GM18507 (cell line): ENCODE data around the gene C1QTNF6.

Experiments
- DNase-seq: peaks from one replicate; pipeline ENCODE4 v3.0.0; 2011; ENCODE audit warnings: low read depth; ENCODE audit not compliant: insufficient read length; ENCODE audit errors: extremely low spot score
- FAIRE-seq: peaks from 2 replicates; lab custom pipeline; 2011; peaks lifted over from hg19 to GRCh38; lab: Jason Lieb, UNC

The C1QTNF6 gene

GRCh38 chr22:37151401-37151800 lies 36.6 kb downstream of the C1QTNF6 start:
- DNase-seq (no peak), FAIRE-seq (no peak)

DNA sequence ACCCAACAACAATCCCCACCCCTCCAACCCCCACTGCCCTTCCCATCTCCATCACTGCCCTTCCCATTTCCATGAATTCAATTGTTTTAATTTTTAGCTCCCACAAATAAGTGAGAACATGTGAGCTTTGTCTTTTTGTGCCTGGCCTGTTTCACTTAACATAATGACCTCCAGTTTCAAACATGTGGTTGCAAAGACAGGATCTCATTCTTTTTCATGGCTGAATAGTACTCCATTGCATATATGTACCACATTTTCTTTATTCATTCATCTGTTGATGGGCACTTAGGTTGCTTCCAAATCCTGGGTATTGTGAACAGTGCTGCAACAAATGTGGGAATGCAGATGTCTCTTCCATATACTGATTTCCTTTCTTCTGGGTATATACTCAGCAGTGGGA lies 37.3 kb downstream of the C1QTNF6 start:
- FAIRE-seq (peak; percentile 26), DNase-seq (no peak)

- FAIRE-seq, result no peak
These were observed 39.0 kb downstream of the C1QTNF6 start for GRCh38 chr22:37148742-37149665.

GRCh38 chr22:37148031-37148651 lies 39.9 kb downstream of the C1QTNF6 start:
- DNase-seq, result no peak

More at GRCh38 chr22:37148742-37149665, 39.0 kb downstream of the C1QTNF6 start:
- no peak for DNase-seq

DNA sequence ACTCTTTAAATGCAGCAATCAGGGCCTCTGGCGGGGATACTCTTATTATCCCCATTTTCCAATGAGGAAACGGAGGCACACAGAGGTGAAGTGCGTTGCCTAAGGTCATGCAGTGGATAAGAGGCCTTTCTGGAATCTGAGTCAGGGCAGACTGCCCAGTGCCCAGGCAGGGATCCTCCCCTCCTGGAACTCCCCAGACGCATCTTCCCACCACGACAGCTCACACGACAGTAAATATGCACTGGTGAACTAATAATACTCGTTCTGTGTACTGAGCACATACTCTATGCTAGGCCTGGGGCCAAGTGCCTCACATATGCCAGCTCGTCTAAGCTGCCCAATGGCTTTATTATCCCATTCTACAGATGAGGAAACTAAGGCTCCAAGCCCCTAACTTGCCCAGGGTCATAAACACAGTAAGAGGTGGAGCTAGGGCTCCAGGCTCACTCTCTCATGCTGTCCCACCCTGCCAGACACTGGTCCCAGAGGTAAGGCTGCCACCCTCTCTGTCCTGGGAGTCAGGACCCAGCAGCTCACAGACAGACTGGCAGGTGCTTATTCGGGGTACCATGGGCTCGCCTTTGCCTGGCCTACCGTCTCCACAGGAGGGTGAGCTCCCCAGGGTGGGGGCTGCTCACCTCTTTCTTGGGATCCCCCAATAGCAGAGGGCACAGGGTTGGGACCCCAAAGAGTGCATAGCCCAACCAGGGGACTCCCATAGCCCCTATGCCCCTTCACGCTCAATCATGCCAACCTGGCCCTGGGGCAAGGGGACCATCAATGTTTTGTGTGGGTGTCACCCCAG lies 40.7 kb downstream of the C1QTNF6 start:
- no peak for FAIRE-seq

More at GRCh38 chr22:37148031-37148651, 39.9 kb downstream of the C1QTNF6 start:
- peak; percentile 55 for FAIRE-seq

DNA sequence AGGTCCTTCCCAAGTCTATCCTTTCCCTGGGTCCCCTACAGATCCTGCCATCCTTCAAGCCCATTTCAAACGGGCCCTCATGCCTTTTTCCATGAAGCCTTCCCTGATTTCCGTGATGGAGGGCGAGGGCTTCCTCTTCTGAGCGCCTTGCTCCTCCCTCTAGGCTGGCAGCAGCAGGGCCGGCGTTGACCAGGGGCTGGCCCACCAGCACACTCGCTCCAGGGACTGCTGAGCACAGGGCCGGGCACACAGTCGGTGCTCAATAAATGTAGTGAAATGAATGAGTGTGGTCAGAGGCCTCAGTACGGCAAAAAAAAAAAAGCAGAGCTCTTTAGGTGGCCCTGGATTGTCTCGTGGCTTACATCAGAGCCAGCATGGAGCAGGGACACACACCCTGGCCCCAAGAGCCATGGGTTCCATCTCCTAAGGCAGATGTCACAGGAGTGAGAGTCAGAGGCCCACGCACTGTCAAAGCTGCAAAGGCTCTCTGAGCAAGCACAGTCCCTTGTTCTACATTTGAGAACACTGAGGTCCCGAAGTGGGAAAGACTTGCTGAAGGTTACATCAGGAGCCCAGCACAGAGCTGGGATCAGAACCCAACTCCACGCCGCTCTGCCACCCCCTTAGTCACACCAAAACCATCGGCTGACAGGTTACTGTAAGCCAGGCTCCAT lies 41.4 kb downstream of the C1QTNF6 start:
- DNase-seq (no peak), FAIRE-seq (no peak)

More for the DNA sequence above, 40.7 kb downstream of the C1QTNF6 start:
- DNase-seq, result no peak

GRCh38 chr22:37146051-37146385 lies 42.0 kb downstream of the C1QTNF6 start:
- no peak for DNase-seq
- FAIRE-seq, result no peak

GRCh38 chr22:37145180-37146050 lies 42.6 kb downstream of the C1QTNF6 start:
- DNase-seq (no peak), FAIRE-seq (no peak)

- DNase-seq (no peak), FAIRE-seq (no peak)
These were observed 43.9 kb downstream of the C1QTNF6 start for GRCh38 chr22:37144180-37144554.

DNA sequence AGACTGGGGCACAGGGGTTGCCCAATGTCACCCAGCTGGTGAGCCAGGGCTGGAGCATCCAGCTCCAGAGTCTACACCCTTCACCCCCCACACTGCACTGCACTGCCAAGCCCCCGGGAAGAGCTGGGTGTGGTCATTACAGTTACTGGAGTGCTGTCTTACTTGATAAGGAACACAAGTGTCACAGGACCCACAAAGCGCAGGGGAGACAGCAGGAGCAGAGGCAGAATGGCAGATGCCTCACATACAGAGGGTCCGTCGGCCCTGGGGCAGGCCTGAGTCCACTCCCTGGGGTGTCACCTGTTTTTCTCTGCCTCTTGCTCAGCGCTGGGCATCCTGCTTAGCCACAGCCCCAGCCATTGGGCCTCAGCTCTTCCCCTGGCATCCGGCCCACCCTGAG lies 46.1 kb downstream of the C1QTNF6 start:
- no peak for DNase-seq
- FAIRE-seq, result no peak

DNA sequence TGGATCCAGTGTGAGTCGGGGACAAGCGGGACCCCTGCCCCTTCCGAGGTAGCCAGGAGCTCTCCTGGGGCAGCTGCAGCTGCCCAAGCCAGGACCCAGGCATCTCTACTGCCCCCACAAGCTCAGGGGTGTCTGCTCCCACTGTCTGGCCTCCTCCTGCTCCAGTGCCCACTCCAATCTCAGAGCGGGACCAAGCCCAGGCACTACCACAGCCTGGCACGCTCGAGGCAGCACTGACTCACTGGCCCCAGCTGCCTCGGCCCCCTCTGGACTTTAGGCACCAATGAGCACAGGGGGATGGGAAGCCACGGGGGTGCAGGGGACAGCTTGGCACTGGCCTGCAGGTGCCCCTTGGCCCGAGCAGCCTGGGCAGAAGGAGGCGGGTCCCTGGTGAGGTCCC lies 46.6 kb downstream of the C1QTNF6 start:
- FAIRE-seq (no peak), DNase-seq (no peak)

- no peak for DNase-seq
- no peak for FAIRE-seq
These were observed 47.2 kb downstream of the C1QTNF6 start for GRCh38 chr22:37140686-37141323.

- DNase-seq (no peak), FAIRE-seq (no peak)
These were observed 48.3 kb downstream of the C1QTNF6 start for GRCh38 chr22:37139762-37140161.

- FAIRE-seq, result peak; percentile 24
- DNase-seq, result no peak
These were observed 49.0 kb downstream of the C1QTNF6 start for GRCh38 chr22:37138849-37139561.

DNA sequence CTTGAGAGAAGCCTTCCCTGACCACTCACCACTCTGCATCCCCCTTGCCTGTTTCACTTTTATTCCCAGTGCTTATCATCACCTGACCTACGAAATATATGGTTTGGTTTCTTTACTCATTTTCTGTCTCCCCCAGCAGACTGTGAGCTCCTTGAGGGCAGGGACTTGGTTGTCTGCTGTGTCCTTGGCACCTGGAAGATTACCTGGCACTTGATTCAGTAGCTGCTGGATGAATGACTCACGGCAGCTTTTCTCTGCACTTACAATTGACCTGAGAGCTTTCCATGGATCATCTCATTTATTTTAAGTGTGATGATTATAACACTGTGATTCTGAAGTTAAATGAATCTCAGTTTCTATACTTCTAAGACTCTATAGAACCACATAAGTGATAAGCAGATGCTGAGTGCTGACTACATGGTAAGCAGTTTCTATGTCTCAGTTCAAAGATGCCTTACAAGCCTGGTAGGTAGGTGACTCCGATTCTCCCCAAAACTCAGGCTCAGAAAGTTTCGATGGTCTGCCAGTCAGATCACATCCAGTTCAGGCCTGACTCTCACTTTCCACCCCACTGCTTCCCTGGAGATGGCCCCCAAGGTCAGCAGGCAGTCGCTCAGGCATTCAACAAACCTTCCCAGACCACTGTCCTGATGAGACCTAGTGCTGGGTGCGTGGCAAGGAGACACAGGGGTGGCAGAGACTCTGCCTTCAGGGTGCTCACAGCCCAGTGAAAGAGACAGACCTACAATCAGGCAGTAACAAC lies 50.0 kb downstream of the C1QTNF6 start:
- FAIRE-seq, result no peak

GRCh38 chr22:37137131-37137530 lies 50.9 kb downstream of the C1QTNF6 start:
- no peak for FAIRE-seq
- no peak for DNase-seq

More for the DNA sequence above, 50.0 kb downstream of the C1QTNF6 start:
- DNase-seq, result no peak

- FAIRE-seq (no peak), DNase-seq (no peak)
These were observed 53.0 kb downstream of the C1QTNF6 start for GRCh38 chr22:37135023-37135422.
